ENCODE measurements around the gene SLC25A11. TPM values are rescaled to one million over a fixed set of nuclear protein-coding genes. Genes with fewer than 3 reads are reported as not detected.

The SLC25A11 gene
- total RNA-seq, 1 experiment from 2014 or later = 58.8 TPM

DNA sequence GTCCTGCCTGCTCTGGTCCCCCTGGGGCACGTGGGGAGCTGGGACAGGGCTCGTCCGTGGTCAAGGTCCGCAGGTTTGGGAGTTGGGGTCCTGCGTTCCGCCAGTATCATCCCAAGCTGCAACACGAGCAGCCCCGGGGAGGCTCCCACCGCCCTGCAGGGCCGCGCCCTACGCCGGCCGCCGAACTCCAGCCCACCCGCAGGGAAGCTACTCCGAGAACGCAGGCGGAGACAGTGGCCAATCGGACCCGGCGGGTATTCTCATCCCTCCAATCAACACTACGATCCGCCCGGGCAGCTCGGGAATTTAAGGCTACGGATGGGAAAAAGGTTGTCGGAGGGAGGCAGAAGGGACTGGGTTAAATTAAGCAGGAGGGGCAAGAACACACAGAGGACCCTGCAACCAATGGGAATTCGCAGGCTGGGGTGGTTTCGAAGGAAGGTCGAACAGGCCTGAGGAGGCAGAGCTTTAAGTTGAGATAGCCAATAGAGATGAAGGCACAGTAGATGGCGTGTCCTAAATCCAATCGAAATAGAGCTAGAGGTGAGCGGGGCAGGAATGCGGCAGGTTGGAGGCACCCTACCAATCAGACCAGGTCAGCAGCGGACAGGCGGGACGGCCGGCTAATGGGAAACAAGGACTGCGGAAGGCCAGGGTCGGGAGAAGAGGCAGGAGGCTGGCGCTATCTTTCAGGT is 27.1 kb upstream of the SLC25A11 start:
- DNase-seq (ENCODE audit: low spot score) = peak; percentile 96

DNA sequence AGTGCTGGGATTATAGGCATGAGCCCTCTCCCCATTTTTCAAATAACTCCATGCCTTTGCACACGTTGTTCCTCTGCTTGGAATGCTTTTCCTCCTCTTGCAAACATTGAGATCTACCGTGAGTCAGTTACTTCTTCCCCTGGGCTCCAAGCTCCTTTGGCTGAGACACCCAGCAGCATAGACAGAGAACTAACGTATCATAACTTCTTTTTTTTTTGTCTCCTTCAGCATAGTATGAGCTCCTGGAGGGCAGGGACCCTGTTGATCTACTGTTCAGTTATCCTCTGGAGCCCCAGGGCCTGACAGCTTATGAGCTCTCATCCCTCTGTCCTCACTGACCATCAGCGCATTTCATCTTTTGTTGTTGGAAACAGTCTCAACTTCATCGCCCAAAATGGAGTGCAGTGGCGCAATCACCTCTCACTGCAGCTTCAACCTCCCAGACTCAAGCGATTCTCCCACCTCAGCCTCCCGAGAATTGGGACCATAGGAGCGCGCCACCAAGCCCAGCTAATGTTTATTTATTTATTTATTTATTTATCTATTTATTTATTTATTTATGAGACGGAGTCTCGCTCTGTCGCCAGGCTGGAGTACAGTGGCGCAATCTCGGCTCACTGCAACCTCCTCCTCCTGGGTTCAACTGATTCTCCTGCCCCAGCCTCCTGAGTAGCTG is 25.6 kb upstream of the SLC25A11 start:
- no peak for DNase-seq (ENCODE audit: low spot score)

DNA sequence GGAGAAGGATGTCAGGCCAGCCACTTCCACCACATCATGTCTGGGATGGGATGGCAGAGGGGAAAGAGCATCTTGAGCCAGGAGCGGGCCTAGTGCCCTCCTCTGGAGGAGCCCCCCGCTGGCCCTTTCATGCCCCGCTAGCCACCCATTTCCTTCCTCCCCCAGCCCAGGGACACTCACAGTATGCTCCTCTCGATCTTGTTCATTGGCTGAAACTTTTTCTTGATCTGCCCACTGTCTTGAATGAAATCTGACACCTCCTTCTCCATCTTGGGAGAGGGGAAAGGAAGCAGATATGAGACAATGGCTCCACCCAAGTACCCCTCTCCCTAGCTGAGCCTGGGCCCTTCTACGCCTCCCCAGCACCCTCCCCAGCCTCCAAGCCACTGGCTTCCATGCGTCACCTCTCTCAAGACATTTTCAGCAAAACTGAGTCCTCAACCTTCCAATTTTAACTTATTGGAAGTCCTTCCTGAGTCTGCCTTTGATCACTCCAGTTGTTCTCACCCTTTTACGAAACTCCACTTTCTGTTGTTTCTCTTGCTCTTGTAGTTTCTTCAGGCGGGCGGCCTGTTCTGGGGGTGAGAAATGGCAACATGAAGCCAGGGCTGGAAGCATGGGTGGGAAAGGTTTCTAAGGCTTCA is 20.6 kb upstream of the SLC25A11 start:
- no peak for DNase-seq (ENCODE audit: low spot score)

DNA sequence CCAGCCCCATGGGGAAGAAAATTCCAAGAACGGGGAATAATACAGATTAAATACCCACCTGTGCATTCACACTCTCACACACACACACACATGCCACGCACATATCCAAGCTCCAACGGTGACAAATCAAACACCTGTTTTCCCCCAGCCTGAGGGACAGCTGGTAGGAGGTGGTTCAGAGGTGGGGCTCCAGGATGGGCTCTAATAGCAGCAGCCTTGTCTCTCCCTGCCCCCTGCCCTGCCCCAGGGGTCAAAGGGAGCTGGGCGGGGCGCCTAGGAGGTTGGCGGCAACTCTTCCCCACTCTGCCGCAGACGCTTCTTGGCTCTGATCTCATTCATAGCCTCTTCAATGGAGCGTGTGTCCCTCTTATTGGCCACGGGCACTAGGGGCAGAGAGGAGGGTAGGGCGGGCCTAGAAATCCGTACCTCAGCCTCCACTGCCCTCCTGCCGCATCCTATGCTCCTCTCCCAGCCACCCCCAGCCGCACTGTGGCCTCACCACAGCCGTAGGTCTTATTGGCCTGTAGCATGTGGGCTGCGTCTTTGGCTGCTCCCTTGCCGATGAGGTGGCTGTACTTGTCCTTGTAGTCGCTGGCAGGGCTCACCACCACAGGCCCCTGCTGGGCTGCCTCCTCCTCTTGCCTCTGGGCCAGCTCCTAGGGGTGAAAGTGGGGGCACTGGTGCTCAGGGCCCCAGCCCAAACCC is 19.6 kb upstream of the SLC25A11 start:
- no peak for DNase-seq (ENCODE audit: low spot score)

DNA sequence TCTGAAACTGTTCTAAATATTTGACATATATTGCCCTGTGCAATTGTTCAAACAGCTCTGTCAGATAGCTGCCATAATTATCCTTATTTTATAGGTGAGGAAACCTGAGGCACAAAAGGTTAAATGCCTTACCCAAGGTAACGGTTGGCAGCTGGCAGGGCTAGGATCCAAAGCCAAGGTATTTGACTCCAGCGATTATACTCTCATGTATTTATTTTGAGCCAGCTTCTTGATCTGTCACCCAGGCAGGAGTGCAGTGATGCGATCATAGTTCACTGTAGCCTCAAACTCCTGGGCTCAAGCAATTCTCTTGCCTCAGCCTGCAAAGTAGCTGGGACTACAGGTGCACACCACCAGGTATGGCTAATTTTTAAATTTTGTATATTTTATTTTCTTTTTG is 18.3 kb upstream of the SLC25A11 start:
- no peak for DNase-seq (ENCODE audit: low spot score)

DNA sequence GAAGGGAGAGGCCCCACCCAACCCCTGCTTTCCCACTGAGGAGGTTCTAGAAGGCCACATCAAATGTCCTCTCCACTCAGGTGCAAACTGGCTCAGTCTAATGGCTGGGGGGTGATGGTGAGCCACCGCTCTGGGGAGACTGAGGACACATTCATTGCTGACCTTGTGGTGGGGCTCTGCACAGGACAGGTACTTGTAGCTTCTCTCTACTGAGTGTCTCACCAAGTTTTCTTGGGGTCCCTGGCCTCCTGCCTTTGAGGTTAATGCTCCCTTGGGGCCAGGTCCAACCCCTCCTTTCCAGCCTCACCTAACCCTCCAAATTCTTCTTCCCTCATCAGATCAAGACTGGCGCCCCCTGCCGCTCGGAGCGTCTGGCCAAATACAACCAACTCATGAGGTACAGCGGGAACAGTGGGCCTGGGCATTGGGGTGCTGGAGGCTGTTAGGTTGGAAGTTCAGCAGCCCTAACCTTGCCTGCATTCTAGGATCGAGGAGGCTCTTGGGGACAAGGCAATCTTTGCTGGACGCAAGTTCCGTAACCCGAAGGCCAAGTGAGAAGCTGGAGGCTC is 16.7 kb upstream of the SLC25A11 start:
- no peak for DNase-seq (ENCODE audit: low spot score)

DNA sequence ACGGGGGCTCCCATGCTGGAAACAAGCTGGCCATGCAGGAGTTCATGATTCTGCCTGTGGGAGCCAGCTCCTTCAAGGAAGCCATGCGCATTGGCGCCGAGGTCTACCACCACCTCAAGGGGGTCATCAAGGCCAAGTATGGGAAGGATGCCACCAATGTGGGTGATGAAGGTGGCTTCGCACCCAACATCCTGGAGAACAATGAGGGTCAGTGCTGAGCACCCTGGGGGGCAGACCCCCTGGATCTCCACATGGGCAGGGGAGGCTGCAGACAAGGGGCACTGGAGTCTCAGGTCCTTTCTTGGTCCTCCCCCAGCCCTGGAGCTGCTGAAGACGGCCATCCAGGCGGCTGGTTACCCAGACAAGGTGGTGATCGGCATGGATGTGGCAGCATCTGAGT is 15.2 kb upstream of the SLC25A11 start:
- no peak for DNase-seq (ENCODE audit: low spot score)

DNA sequence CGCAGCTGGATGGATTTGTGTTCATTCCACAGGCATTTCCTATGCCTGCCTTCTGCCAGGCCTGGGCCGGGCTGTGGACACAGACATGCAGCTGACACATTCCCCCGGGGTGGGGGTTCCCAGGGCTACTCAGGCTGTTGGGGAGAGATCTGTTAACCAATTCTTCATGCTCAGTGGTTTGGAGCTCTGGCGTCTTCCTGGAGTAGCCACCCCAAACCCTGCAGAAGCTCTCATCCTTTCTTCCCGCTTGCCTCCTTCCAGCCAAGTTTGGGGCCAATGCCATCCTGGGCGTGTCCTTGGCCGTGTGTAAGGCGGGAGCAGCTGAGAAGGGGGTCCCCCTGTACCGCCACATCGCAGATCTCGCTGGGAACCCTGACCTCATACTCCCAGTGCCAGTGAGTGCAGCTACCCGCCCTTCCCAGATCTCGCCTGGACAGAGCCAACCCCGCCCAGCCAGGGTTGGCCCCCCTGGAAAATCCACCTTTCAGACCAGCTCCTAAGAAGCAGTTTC is 13.7 kb upstream of the SLC25A11 start:
- DNase-seq (ENCODE audit: low spot score) = no peak

DNA sequence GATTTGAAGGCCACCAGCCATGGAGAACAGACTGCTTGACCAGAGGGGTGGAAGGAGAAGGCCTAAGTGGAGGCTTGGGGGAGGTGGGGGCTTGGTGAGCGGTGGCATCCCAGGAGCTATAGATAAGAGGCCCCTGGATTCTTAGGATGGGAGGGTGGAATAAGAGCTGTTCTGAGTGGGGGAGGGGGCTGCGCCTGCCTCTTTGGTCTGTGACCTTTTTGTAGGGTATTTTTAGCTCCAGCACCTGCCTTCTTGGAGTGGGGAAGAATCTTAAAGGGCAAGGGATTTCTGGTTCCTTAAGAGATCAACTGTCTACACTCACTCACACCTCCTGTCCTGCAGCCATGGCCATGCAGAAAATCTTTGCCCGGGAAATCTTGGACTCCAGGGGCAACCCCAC is 11.6 kb upstream of the SLC25A11 start:
- no peak for DNase-seq (ENCODE audit: low spot score)

DNA sequence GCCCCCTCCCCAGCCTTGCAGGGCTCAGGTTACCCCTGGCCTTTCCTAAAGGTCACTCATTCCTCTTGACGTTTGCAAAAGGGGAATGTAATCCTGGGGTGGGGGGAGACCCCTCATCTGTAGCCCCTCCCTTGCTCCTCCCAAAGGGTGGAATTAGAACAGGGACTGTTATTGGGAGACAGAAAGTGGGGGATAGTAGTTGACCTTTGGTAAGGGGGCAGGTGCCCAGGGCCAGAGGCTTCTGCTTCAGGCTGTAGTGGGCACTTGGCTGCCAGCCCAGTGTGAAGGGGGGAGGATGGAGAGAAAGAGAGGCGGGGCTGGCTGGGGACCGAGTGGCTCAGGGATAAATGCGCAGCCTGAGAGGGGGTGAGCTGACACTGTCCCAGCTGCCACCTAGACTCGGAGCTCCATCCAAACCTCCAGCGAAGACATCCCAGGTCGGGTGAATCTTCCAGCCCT is 10.9 kb upstream of the SLC25A11 start, which contains the start of gene ENO3:
TSS of gene ENO3 (plus strand) at position 374 of the 459 bp plus-strand sequence. CDS start 711 bp downstream, outside the sequence.
- DNase-seq (ENCODE audit: low spot score) = no peak

DNA sequence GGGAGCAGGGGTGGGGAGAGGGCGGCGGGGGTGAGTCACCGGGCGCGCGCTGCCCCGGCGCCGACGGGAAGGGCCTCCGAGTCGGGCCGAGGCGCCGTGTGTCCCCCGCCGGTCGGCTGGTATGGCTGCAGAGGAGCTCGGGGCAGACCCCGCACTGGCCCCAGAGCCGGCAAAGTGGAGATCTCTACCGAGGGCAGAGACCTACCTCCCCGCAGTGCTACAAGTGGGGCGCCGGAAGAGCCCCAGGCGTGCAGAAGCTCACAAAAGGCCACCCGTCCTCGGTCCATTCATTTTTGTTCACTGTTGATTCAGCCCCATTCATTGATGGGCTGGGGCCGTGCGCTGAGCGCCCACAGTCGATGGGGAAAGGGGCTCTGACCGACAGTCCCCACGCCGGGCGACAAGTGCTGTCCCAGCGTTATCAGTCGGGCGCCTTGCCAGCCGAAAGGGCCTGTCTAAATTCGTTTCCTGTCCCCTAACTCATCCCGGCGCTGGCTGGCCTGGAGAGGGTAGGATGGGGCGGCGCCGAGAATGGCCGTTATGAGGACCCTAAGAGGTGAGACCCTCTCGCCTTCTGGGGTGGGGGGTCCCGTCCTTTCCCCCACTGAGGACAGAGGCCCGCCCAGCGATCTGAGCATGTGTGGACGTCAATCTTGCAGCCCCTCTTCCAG is 10.4 kb upstream of the SLC25A11 start:
- DNase-seq (ENCODE audit: low spot score) = peak; percentile 32

DNA sequence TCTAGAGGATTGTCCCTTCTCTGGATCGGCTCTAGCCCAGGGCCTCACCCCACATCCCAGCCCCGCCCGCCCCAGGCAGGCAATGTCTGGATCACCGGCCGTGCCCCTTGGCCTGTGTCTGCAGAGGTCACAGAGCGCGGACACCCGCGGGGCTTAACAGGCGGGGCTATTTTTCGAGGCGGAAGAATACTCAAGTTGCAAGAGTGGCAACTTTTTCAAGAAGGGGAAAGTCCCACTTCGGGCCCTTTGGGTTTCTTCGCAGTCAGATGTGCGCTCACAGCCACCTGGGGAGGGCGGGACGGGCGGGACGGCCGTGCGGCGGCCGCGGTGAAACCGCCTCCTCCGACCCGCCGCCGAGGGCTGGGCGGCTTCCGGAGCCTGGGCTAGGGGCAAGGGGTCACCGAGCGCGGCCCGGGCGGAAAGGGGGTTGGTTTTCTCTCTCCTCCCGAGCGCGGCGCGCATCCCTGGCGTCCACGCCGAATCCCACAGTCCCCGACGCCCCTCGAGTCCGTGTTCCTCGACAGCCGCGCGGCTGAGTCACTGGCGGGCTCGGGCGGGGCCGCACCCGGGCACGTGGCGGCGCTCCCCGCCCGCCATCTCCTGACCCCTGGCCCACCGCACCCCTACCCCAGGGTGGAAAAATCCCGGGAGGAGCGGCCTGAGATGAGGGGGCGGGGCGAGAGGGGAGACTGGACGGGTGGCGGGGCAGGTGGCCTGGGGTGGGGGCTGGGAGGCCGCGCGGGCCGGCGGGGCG is 9.7 kb upstream of the SLC25A11 start:
- peak; percentile 69 for DNase-seq (ENCODE audit: low spot score)

DNA sequence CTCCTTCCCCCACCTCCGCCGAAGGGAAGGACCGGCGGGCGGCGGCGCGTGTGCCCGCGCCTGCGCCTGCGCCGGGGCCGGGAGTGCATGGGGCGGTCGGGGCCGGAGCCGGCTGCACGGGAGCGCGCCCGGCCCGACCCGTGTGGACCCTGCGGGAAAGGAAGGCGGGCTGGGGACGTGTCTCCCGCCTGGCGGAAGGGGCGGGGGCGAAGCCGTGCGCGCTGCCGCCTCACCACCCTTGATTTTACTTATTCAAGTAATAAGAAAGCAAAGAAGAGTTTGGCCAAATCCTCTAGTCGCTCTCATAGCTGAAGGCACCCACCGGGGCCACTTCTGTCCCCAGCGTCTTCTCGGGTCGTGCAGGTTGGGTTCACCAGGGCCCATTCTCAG is 9.1 kb upstream of the SLC25A11 start:
- peak; percentile 72 for DNase-seq (ENCODE audit: low spot score)

DNA sequence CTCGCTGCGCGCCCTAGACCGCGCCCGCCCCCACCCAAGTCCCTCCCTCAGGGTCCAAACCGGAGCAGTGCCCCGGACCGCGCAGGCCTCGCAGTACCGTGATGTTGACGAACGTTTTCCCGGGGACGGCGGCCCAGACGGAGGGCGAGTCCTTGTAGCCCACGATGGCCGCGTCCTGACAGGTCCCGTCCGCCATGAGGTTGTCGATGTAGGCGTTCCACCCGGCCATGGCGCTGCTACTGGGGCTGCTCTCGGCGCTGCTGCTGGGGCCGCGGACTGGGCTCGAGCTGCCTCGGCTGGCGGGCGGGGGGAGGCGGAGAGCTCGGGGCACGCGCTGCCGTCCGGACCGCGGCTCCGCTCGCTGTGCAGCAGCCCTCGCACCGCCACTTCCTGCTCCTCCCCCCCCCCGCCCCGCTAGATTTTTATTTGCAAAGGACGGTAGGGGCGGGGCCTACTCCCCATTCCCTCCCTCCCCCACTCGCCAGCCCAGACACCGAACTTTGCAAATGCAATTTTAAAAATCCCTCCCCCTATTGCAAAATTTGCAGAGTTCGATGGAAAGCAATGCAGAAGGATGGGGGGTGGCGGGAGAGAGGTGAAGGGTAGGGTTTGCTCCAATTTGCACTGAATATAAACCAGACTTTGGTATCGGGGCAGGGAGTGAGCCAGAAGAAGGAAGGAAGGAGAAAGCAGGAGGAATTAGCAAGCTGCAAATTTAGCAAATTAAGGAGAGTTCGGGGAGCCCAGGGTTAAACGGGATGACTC is 8.5 kb upstream of the SLC25A11 start, which contains the start of gene PFN1:
TSS of gene PFN1 (minus strand) at position 365 of the 765 bp plus-strand sequence. CDS start at position 229, 136 bp downstream.
- peak; percentile 78 for DNase-seq (ENCODE audit: low spot score)

DNA sequence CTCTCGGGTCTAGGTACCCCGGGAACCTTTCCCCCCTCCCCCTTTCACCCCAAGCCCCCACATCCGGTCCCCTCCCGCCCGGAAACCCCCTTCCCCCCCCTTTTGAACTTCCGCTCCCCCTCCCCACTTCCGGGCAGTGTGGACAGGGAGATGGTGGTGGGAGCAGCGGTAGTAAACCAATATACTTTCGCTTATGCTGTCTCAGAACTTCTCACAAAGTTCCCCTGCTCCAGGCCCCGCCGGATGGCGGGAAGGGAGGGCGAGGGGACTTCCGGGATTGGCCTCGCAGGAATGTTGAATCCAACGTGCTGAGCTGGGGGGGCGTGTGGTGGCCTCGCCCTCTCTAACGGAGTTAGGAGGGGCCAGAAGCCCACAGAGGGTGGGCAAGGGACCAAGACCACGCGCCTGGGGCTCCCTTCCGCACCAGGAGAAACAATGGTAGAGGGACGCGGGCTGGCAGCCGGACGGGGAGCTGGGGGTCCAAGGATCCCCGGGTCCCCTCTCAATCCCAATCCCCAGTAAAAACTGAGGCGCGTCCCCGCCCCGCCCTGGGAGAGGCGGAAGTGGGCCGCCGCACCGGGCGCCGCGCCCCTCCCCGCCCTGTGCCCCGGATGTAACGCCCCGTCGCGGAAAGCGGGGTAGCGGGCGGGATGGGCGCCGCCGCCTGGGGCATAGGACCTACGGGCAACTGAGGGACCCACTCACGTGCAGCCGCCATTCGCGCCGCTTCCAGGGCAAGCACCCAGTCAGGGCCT is 7.7 kb upstream of the SLC25A11 start:
- DNase-seq (ENCODE audit: low spot score) = peak; percentile 44

DNA sequence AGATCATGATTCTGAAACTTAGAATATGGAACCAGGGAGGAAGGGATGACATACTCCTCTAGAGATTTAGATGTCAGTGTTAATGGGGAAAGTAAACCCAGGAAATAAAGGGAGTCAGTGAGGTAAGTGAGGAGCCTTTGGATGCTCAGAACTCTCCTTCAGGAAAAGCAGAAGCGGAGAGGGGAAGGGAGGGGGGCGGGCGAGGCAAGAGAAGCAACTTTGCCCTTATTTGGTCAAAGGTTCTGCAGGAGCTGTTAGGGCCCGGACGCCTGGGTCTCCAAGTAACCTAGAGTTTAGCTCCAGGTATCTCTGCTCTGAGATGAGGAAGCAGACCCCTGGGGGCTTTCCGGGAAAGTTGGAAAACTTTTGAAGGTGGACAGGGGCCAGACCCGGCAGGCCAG is 7.2 kb upstream of the SLC25A11 start:
- DNase-seq (ENCODE audit: low spot score) = no peak

DNA sequence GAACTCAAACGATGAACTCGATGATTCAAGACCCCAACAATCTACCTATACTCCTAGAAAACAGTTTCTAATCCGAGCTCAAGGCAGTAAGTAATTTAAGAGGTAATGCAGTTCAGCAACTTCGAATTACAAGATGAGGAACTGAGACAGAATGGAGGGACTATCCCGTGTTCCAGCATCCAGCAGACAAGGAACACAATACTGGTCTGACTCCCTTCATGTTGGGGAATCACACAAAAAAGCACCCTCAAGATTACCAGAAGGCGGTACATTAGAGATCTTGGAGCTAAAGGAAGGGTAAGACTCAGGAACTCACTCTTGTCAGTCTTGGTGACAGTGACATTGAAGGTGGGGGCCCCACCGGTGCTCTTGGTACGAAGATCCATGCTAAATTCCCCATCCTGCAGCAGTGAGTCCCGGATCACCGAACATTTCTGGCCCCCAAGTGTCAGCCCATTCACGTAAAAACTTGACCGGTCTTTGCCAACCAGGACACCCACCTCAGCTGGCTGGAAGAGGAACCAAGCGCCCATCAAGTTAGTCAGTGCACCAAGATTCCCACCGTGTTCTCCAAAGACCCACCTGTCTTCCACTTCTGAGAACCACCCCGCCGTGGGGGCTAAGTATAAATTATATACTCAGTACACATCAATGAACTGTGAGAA is 6.6 kb upstream of the SLC25A11 start:
- DNase-seq (ENCODE audit: low spot score) = no peak

DNA sequence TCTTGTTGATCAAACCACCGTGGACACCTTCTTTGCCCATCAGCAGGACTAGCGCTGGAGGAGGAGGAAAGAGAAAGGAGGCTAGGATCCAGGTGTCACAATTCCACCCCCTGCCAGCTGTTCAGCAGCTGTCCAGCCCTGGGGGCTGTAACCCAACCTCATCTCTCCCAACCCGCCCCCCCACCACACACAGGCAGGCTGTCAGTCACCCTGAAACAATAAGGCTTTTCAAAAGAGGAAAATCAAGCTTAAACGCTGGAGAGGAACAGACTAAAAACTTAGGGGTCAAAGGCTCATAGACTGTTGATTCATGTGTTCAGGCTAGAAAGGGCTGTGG is 6.1 kb upstream of the SLC25A11 start:
- no peak for DNase-seq (ENCODE audit: low spot score)

Data from HT-29 (cell line).